ENCODE data around the gene PPP2R5B. TPM values are rescaled to one million over a fixed set of nuclear protein-coding genes. Genes with fewer than 3 reads are reported as not detected.

Gene PPP2R5B
- total RNA-seq, 1 experiment from 2014 or later, result 14.0 TPM

GRCh38 chr11:64878494-64879243 lies 45.8 kb upstream of the PPP2R5B start, which contains the start of gene EHD1:
TSS of gene EHD1 (minus strand) at chr11:64878621. CDS start at chr11:64878464, 157 bp downstream.
- ChIA-PET CTCF (interaction anchor here (0.6 to 2.0 kb wide), 6 partner anchors 9 to 776 kb away, joined by 3 to 6 read pairs (median 5); no protein-coding TSS in a partner anchor), POLR2A (interaction anchor here (0.6 to 1.8 kb wide), 2 partner anchors 17 to 130 kb away, joined by 4 to 11 read pairs; no protein-coding TSS in a partner anchor)
- BruUV-seq (replicated peaks), result no TSS peak
- TF ChIP-seq CTCF (IDR thresholded peaks at IDR 0.05) (peak; percentile 94), REST (IDR thresholded peaks at IDR 0.05; ENCODE audit: insufficient read depth in 1 of 2, low read depth in 2 of 2, low read length in 1 of 2) (no peak), TCF7L2 (IDR thresholded peaks at IDR 0.05; ENCODE audit: low read depth, low read length) (0 out of 2 replicates have a peak, but pooled peaks have one; percentile 7), POLR2AphosphoS5 (IDR thresholded peaks at IDR 0.05; ENCODE audit: low read depth, low read length) (peak; percentile 98), SIN3A (IDR thresholded peaks at IDR 0.05; ENCODE audit: borderline replicate concordance, insufficient read depth, low read depth, low read length) (peak; percentile 98; the same call in 1 of the 2 replicates)
- in situ Hi-C loops (cut with HindIII; ENCODE audit: low pct_unique_long_range_greater_than_20kb, low sequenced_read_pairs) (no loop called here), intact Hi-C loops (cut with micrococcal nuclease; ENCODE audit: unreplicated experiment) (no loop called here)
- no peaks in the 10 kb centered on the region for H3K27me3 ChIP-seq (ENCODE audit: control insufficient read depth, insufficient read depth, low read length)
- H3K4me1 ChIP-seq (ENCODE audit: control insufficient read depth, insufficient read depth, low read length), result peaks cover 33% of the 10 kb centered on the region
- H3K27ac ChIP-seq (ENCODE audit: low read length), result peak within 1 kb of the TSS; percentile 97
- no peaks in the 10 kb centered on the region; the same call in 1 of the 2 replicates for H3K36me3 ChIP-seq (ENCODE audit: control insufficient read depth, insufficient read depth, low read length)
- no peaks in the 10 kb centered on the region for H3K9me3 ChIP-seq (ENCODE audit: control insufficient read depth, insufficient read depth, low read depth, low read length)
- H3K4me3 ChIP-seq (ENCODE audit: low read depth in 2 of 2, low read length in 2 of 2), result peak within 1 kb of the TSS; percentile 88 to 99
- DNase-seq (ENCODE audit: low read depth, low spot score), result peak; percentile 88
- ATAC-seq, result peak; percentile 89

- TF ChIP-seq POLR2AphosphoS5 (IDR thresholded peaks at IDR 0.05; ENCODE audit: low read depth, low read length), result no peak; the same call in 1 of the 2 replicates
- TF ChIP-seq REST (IDR thresholded peaks at IDR 0.05; ENCODE audit: insufficient read depth in 1 of 2, low read depth in 2 of 2, low read length in 1 of 2), result no peak
- no peak for TF ChIP-seq CTCF (IDR thresholded peaks at IDR 0.05)
- TF ChIP-seq SIN3A (IDR thresholded peaks at IDR 0.05; ENCODE audit: borderline replicate concordance, insufficient read depth, low read depth, low read length), result no peak
- no peak for TF ChIP-seq TCF7L2 (IDR thresholded peaks at IDR 0.05; ENCODE audit: low read depth, low read length)
- ATAC-seq, result no peak
- Histone ChIP-seq H3K27me3 (ENCODE audit: control insufficient read depth, insufficient read depth, low read length) (no peaks in the 10 kb centered on the region), H3K27ac (ENCODE audit: low read length) (peak overlapping the region; percentile 97), H3K4me1 (ENCODE audit: control insufficient read depth, insufficient read depth, low read length) (peaks cover 32% of the 10 kb centered on the region), H3K36me3 (ENCODE audit: control insufficient read depth, insufficient read depth, low read length) (no peaks in the 10 kb centered on the region; the same call in 1 of the 2 replicates), H3K9me3 (ENCODE audit: control insufficient read depth, insufficient read depth, low read depth, low read length) (no peaks in the 10 kb centered on the region), H3K4me3 (ENCODE audit: low read depth in 2 of 2, low read length in 2 of 2) (peak overlapping the region; percentile 88 to 94)
- ChIA-PET POLR2A (interaction anchor here (0.6 kb wide), 1 partner anchor 134 kb away, joined by 9 read pairs; no protein-coding TSS in a partner anchor), CTCF (interaction anchor here (0.6 to 1.5 kb wide), 4 partner anchors 9 to 777 kb away, joined by 3 to 5 read pairs (median 3); no protein-coding TSS in a partner anchor)
- DNase-seq (ENCODE audit: low read depth, low spot score), result no peak
- TSS peak; percentile 97 for BruUV-seq (replicated peaks)
- intact Hi-C loops (cut with micrococcal nuclease; ENCODE audit: unreplicated experiment) (no loop called here), in situ Hi-C loops (cut with HindIII; ENCODE audit: low pct_unique_long_range_greater_than_20kb, low sequenced_read_pairs) (no loop called here)
Observed at GRCh38 chr11:64879244-64879900, 45.1 kb upstream of the PPP2R5B start.

Measured in Panc1 (cell line).